ENCODE results near the gene NCK2. TPM values are rescaled to one million over a fixed set of nuclear protein-coding genes. Genes with fewer than 3 reads are reported as not detected.

The NCK2 gene
- total RNA-seq, 1 experiment from 2014 or later, result 75.4 TPM

GRCh38 chr2:105842555-105842954, 97.8 kb downstream of the NCK2 start:
- TF ChIP-seq NR2C2 (CRISPR knock-in tag; IDR thresholded peaks at IDR 0.05) (no peak), TCF7 (CRISPR knock-in tag; IDR thresholded peaks at IDR 0.05; ENCODE audit: low read depth) (no peak), CREB1 (CRISPR knock-in tag; IDR thresholded peaks at IDR 0.05) (no peak), JAZF1 (CRISPR knock-in tag; IDR thresholded peaks at IDR 0.05) (no peak), OVOL2 (CRISPR knock-in tag; IDR thresholded peaks at IDR 0.05; ENCODE audit: borderline replicate concordance) (no peak), ZNF232 (CRISPR knock-in tag; IDR thresholded peaks at IDR 0.05) (no peak), GABPB1 (CRISPR knock-in tag; IDR thresholded peaks at IDR 0.05) (no peak), CDX4 (CRISPR knock-in tag; IDR thresholded peaks at IDR 0.05; ENCODE audit: borderline replicate concordance) (no peak), AR (CRISPR knock-in tag; IDR thresholded peaks at IDR 0.05) (no peak), ZNF281 (CRISPR knock-in tag; IDR thresholded peaks at IDR 0.05) (no peak), CREM (CRISPR knock-in tag; IDR thresholded peaks at IDR 0.05) (no peak)
- TF ChIP-seq, protein P1, sequence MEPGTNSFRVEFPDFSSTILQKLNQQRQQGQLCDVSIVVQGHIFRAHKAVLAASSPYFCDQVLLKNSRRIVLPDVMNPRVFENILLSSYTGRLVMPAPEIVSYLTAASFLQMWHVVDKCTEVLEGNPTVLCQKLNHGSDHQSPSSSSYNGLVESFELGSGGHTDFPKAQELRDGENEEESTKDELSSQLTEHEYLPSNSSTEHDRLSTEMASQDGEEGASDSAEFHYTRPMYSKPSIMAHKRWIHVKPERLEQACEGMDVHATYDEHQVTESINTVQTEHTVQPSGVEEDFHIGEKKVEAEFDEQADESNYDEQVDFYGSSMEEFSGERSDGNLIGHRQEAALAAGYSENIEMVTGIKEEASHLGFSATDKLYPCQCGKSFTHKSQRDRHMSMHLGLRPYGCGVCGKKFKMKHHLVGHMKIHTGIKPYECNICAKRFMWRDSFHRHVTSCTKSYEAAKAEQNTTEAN (CRISPR knock-in tag; IDR thresholded peaks at IDR 0.05), result no peak
- TF ChIP-seq, protein P2, sequence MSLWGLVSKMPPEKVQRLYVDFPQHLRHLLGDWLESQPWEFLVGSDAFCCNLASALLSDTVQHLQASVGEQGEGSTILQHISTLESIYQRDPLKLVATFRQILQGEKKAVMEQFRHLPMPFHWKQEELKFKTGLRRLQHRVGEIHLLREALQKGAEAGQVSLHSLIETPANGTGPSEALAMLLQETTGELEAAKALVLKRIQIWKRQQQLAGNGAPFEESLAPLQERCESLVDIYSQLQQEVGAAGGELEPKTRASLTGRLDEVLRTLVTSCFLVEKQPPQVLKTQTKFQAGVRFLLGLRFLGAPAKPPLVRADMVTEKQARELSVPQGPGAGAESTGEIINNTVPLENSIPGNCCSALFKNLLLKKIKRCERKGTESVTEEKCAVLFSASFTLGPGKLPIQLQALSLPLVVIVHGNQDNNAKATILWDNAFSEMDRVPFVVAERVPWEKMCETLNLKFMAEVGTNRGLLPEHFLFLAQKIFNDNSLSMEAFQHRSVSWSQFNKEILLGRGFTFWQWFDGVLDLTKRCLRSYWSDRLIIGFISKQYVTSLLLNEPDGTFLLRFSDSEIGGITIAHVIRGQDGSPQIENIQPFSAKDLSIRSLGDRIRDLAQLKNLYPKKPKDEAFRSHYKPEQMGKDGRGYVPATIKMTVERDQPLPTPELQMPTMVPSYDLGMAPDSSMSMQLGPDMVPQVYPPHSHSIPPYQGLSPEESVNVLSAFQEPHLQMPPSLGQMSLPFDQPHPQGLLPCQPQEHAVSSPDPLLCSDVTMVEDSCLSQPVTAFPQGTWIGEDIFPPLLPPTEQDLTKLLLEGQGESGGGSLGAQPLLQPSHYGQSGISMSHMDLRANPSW (CRISPR knock-in tag; conservative IDR thresholded peaks at IDR 0.05; ENCODE audit: low read depth), result no peak
- TF ChIP-seq, protein P3, sequence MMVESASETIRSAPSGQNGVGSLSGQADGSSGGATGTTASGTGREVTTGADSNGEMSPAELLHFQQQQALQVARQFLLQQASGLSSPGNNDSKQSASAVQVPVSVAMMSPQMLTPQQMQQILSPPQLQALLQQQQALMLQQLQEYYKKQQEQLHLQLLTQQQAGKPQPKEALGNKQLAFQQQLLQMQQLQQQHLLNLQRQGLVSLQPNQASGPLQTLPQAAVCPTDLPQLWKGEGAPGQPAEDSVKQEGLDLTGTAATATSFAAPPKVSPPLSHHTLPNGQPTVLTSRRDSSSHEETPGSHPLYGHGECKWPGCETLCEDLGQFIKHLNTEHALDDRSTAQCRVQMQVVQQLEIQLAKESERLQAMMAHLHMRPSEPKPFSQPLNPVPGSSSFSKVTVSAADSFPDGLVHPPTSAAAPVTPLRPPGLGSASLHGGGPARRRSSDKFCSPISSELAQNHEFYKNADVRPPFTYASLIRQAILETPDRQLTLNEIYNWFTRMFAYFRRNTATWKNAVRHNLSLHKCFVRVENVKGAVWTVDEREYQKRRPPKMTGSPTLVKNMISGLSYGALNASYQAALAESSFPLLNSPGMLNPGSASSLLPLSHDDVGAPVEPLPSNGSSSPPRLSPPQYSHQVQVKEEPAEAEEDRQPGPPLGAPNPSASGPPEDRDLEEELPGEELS (CRISPR knock-in tag; IDR thresholded peaks at IDR 0.05), result no peak
- no peak for DNase-seq (ENCODE audit: low spot score)
- Mint-ChIP-seq H3K4me3 (no peak overlapping the region), H3K27me3 (ENCODE audit: low read depth) (no peaks in the 10 kb centered on the region), H3K4me1 (peaks cover 53% of the 10 kb centered on the region), H3K27ac (no peak overlapping the region), H3K36me3 (no peaks in the 10 kb centered on the region), H3K9me3 (no peaks in the 10 kb centered on the region)
- CTCF ChIA-PET, result no interaction called here
- POLR2A ChIA-PET, result no interaction called here
- ATAC-seq, result no peak

Data from WTC11 (cell line).